BJ (cell line): ENCODE results near the gene COL23A1. TPM values are rescaled to one million over a fixed set of nuclear protein-coding genes. Genes with fewer than 3 reads are reported as not detected.

Experiments used
- CTCF ChIA-PET: fragments of 350-600 bp; formaldehyde crosslinking; extraction: SDS; loops from one replicate; lab custom pipeline; 2021; ENCODE audit warnings: antibody characterized with exemption, inconsistent platforms; lab: Yijun Ruan, JAX
- POLR2A ChIA-PET: fragments of 300-600 bp; sonication (Branson Sonifier 250); formaldehyde crosslinking; extraction: SDS; loops from one replicate; lab custom pipeline; 2021; ENCODE audit warnings: antibody characterized with exemption; lab: Charles Lee
- DNase-seq: peaks from one replicate; pipeline ENCODE4 v3.0.0-alpha.2; 2011; ENCODE audit warnings: low read depth
- H3K27me3 ChIP-seq: 2 replicates; pipeline ENCODE4 v1.6.0; 2011; ENCODE audit warnings: low read length; ENCODE audit not compliant: control insufficient read depth, insufficient read depth
- H3K36me3 ChIP-seq: 2 replicates; pipeline ENCODE4 v1.5.1; 2011; ENCODE audit warnings: low read length; ENCODE audit not compliant: control insufficient read depth, insufficient read depth
- H3K4me3 ChIP-seq: 2 replicates; pipeline ENCODE4 v1.5.1; 2011; ENCODE audit warnings: low read depth, mild to moderate bottlenecking, control low read depth, low read length
- polyA minus RNA-seq: library from RNA; depleted of rRNA, polyadenylated mRNA; stranded (reverse); fragments of >200 nt; gene quantifications from 2 replicates; pipeline ENCODE4 v1.2.3, GENCODE V29; 2011; rRNA and poly(A)+ RNA removed
- polyA plus RNA-seq: library from polyadenylated mRNA; depleted of rRNA; stranded (reverse); fragments of >200 nt; gene quantifications from 2 replicates; pipeline ENCODE4 v1.2.3, GENCODE V29; 2011; rRNA removed
- TF ChIP-seq, protein P1 (sequence below): IDR thresholded peaks from 2 replicates; pipeline ENCODE4 v1.5.1; 2011; ENCODE audit warnings: low read depth, mild to moderate bottlenecking, control low read depth, inconsistent platforms, low read length, moderate library complexity; ENCODE audit not compliant: insufficient read depth

COL23A1 gene
- not detected in 2 replicates for polyA plus RNA-seq
- polyA minus RNA-seq = not detected in 2 replicates

DNA sequence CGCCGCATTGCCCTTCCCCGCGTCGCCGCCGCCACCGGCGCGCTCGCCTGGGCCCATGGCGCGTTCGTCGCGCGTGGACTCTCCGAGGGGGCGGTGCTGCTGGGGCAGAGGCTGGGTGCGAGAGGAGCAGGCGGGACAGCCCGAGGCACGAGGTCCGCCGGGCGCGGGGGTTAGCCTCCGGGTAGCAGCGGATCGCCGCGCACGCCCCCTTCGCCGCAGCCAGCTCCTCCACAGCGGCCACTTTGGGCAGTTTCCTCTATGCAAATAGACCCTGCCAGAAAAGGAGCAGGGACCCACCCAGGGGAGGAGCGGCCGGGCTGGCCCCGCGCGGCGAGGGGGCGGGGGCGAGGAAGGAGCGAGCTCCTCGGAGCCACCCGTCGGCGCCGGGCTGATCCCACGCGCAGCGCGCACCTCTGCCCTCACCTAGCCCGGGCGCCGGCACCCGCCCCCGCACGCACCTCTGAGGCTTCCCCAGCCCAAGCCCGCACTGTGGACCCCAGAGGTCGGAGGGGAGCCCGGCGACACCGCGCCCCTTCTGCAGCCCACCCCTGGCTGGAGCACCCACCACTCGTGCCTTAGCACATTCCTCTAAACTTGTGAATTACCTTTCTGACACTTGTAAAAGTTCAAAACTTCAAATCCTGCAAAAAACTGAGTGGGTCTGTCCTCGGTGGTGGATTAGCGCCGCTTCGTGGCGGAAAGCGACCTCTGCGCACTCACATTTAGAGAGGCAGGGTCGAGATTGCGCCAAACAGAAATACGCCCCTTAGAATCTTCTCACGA is at the start of gene COL23A1:
COL23A1 (minus strand) TSS at position 253 of the 783 bp plus-strand sequence.
- peak within 1 kb of the TSS; percentile 32 for H3K4me3 ChIP-seq
- ChIA-PET CTCF (interaction anchor here (0.7 to 1.4 kb wide), 2 partner anchors 10 to 28 kb away, joined by 3 to 6 read pairs; no protein-coding TSS in a partner anchor), POLR2A (interaction anchor here (0.7 to 0.9 kb wide), 2 partner anchors 34 to 109 kb away, joined by 3 read pairs; no protein-coding TSS in a partner anchor)
- no peaks in the 10 kb centered on the region for H3K36me3 ChIP-seq
- peaks cover 9% of the 10 kb centered on the region for H3K27me3 ChIP-seq
- no peak for DNase-seq
- TF ChIP-seq, protein P1, sequence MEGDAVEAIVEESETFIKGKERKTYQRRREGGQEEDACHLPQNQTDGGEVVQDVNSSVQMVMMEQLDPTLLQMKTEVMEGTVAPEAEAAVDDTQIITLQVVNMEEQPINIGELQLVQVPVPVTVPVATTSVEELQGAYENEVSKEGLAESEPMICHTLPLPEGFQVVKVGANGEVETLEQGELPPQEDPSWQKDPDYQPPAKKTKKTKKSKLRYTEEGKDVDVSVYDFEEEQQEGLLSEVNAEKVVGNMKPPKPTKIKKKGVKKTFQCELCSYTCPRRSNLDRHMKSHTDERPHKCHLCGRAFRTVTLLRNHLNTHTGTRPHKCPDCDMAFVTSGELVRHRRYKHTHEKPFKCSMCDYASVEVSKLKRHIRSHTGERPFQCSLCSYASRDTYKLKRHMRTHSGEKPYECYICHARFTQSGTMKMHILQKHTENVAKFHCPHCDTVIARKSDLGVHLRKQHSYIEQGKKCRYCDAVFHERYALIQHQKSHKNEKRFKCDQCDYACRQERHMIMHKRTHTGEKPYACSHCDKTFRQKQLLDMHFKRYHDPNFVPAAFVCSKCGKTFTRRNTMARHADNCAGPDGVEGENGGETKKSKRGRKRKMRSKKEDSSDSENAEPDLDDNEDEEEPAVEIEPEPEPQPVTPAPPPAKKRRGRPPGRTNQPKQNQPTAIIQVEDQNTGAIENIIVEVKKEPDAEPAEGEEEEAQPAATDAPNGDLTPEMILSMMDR = peak; percentile 73

DNA sequence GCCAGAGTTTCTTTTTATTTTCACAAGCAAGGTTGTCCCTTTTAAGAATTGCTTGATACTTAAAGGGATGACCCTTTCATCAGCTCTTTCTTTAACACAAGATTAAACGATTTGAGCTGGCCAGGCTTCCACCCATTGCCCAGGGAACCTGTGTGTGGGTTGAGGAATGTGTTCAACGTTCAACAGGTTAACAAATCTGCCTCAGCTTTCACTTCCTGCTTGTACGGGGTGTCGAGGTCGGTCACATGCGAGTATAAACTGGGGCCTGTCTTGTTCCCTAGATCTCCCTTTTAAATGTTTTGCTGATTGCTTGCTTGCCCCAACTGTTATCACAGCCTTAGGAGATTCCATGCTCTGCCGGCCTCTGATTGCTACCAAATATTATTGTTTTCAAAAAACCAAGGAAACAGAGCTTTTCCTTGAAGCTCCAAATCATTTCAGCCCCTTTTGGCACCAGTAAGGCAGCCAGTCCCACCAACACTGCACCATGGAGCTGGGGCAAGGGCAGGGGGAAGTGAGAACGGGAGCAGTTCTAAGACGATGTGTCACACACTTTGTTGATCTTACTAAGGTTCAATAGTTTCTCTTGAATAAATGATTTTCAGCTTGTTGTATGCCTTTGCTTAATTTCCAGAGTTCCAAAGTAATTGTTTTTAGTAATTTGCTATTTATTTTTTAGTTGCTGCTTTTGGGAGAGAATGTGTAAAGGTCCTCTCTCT is 47.3 kb upstream of the COL23A1 start:
- ChIA-PET CTCF (interaction anchor here (0.7 to 1.2 kb wide), 2 partner anchors 79 to 357 kb away, joined by 3 read pairs; no protein-coding TSS in a partner anchor), POLR2A (no interaction called here)
- no peak for DNase-seq
- H3K36me3 ChIP-seq = no peaks in the 10 kb centered on the region
- H3K4me3 ChIP-seq = no peak overlapping the region
- TF ChIP-seq, protein P1 = no peak
- H3K27me3 ChIP-seq = peaks cover 3% of the 10 kb centered on the region

DNA sequence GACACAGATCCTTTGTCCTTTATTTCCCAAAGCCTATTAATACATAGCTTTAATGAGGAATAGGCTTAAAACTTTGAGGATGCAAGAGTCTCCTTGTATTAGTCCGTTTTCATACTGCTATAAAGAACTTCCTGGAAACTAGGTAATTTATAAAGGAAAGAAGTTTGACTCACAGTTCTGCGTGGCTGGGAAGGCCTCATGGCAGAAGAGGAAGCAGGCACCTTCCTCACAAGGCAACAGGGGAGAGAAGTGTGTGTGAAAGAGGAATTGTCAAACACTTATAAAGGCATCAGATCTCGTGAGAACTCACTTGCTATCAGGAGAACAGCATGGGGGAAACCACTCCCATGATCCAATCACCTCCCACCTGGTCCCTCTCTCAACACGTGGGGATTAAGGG is 42.1 kb upstream of the COL23A1 start:
- CTCF ChIA-PET = no interaction called here
- Histone ChIP-seq H3K36me3 (no peaks in the 10 kb centered on the region), H3K4me3 (no peak overlapping the region), H3K27me3 (peaks cover 4% of the 10 kb centered on the region)
- POLR2A ChIA-PET = no interaction called here
- TF ChIP-seq, protein P1 = no peak
- no peak for DNase-seq

DNA sequence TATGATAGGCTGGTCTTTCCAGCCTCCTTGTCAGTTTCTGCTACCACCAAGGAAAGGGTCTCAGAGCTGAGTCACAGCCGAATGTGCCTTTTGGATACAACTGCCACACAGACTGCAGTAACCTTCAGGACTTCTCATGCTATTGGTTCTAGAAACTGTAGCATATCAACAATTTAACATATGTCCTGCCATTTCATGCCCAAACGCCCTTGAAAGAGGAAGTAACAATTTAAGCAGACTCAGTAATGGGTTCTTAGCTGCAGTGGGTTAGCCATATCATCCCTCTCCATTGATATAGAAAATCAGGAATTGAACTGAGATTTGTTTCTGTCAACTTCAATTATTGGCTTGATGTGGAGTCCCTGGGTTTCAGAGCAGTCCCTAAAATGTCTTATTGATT is 40.8 kb upstream of the COL23A1 start:
- H3K36me3 ChIP-seq = no peaks in the 10 kb centered on the region
- POLR2A ChIA-PET = no interaction called here
- no peak overlapping the region for H3K4me3 ChIP-seq
- H3K27me3 ChIP-seq = peaks cover 4% of the 10 kb centered on the region
- TF ChIP-seq, protein P1 = no peak
- DNase-seq = no peak
- CTCF ChIA-PET = interaction anchor here (3.0 kb wide), 1 partner anchor 10 kb away, joined by 9 read pairs; no protein-coding TSS in a partner anchor

DNA sequence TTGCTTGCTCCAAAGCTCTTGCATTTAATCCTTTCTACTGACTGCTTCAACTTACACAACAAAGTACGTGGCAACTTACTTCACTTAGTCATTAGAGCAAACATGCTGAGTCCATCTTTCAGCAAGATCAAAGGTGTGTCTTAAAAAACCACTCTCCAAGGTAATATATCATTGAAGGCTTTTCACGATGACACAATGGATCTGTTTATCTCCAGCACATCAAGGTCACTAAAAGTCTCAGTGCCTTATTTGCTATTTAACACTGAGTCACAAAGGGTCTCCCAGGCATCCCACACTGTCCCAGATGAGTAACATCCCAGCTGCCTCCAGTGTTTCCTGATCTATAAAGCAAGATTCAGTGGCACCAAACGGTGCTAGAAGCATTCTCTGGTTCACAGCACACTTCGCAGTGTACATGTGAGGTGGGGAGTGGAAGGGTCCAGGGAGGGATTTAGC is 40.3 kb upstream of the COL23A1 start:
- Histone ChIP-seq H3K36me3 (no peaks in the 10 kb centered on the region), H3K27me3 (peaks cover 4% of the 10 kb centered on the region), H3K4me3 (no peak overlapping the region)
- DNase-seq = no peak
- ChIA-PET POLR2A (no interaction called here), CTCF (interaction anchor here (3.0 kb wide), 1 partner anchor 10 kb away, joined by 9 read pairs; no protein-coding TSS in a partner anchor)
- TF ChIP-seq, protein P1 = no peak
